SK-N-SH (cell line): Measurements from ENCODE around the gene SHROOM3.

Source experiments
- CHD2 ChIP-seq: fragments of 150-350 bp; IDR thresholded peaks from 2 replicates; pipeline ENCODE4 v1.6.1; 2018; ENCODE audit warnings: low read length; ENCODE audit not compliant: partially characterized antibody
- CTCF ChIP-seq: fragments of 200-600 bp; sonication (generic); IDR thresholded peaks from 2 replicates; pipeline ENCODE4 v1.6.1; 2017; ENCODE audit warnings: antibody characterized with exemption, mild to moderate bottlenecking, moderate library complexity
- EP300 ChIP-seq, 2 experiments: IDR thresholded peaks; 2 replicates each; pipeline versions ENCODE4 v1.4.0 to v1.6.1; 2012; ENCODE audit warnings: borderline replicate concordance in 1 of 2, low read depth in 1 of 2, low read length in 1 of 2
- FOXM1 ChIP-seq: IDR thresholded peaks from 2 replicates; pipeline ENCODE4 v1.4.0; 2012; ENCODE audit warnings: low read depth, mild to moderate bottlenecking
- JUND ChIP-seq: IDR thresholded peaks from 2 replicates; pipeline ENCODE4 v1.4.0; 2012
- MXI1 ChIP-seq: IDR thresholded peaks from 2 replicates; pipeline ENCODE4 v1.6.1; 2012; ENCODE audit warnings: mild to moderate bottlenecking, low read depth, low read length, improper control_type of control experiment
- TAF1 ChIP-seq: IDR thresholded peaks from 2 replicates; pipeline ENCODE4 v1.6.1; 2012; ENCODE audit warnings: low read depth, mild to moderate bottlenecking, low read length, moderate library complexity, borderline replicate concordance

- no peak for TF ChIP-seq JUND
- no peak for TF ChIP-seq TAF1
- no peak for TF ChIP-seq CTCF
- no peak for TF ChIP-seq FOXM1
- no peak for TF ChIP-seq MXI1
- no peak for TF ChIP-seq CHD2
- no peak for TF ChIP-seq EP300 (IDR thresholded peaks at IDR 0.05; ENCODE audit: borderline replicate concordance in 1 of 2, low read depth in 1 of 2, low read length in 1 of 2)
Measured at GRCh38 chr4:76691807-76692582, 257.0 kb downstream of the SHROOM3 start.
